Measurements from ENCODE around the gene EDC4. TPM values are rescaled to one million over a fixed set of nuclear protein-coding genes. Genes with fewer than 3 reads are reported as not detected.

The EDC4 gene
- total and polyA plus RNA-seq, 2 of the 8 experiments (the other 6 are each of a cell fraction or from before 2014, with no cell fraction given): 58.5 to 72.7 TPM

DNA sequence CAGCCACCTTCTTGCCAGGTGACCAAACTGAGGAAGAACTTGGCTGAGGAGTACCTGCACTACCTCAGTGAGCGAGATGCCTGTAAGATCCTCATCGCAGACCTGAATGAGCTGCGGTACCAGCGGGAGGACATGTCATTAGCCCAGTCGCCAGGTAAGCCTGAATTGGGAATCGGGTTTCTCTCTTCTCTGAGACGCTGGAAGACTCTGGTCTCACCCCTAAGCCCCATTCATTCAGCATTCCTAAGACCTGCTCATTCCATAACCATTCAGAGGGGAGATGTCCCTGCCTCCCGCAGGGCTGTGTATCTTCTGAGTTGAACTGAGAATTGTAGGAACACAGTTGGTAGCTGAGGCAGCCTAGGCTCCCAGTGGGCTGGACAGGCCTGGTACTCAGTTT is 47.7 kb upstream of the EDC4 start:
- H3K4me3 ChIP-seq (ENCODE audit: extremely low read depth in 1 of 4, insufficient read depth in 2 of 4, low read depth in 3 of 4, low read length in 4 of 4): no peak overlapping the region; a peak in 1 of 8 replicates
- H4K20me1 ChIP-seq (replicated peaks in 1 of 2; ENCODE audit: control insufficient read depth in 1 of 2, insufficient read depth in 2 of 2, low read length in 2 of 2): peaks cover 3 to 4% of the 10 kb centered on the region in 2 experiments
- no peak overlapping the region for H2BK15ac ChIP-seq (ENCODE audit: low read length)
- H2BK120ac ChIP-seq (replicated peaks; ENCODE audit: low read depth, low read length): no peak overlapping the region
- H3K56ac ChIP-seq (replicated peaks; ENCODE audit: insufficient read length, low read depth, low read length): no peak overlapping the region
- no peak overlapping the region for H2BK20ac ChIP-seq (ENCODE audit: low read length)
- no peak overlapping the region for H3K14ac ChIP-seq (ENCODE audit: insufficient read length)
- H3K4ac ChIP-seq (replicated peaks; ENCODE audit: insufficient read length, low read depth, low read length): no peak overlapping the region
- 0 out of 2 replicates have a peak overlapping the region, but pooled peaks have one; percentile 39 for H2AK5ac ChIP-seq (ENCODE audit: low read depth, low read length)
- peaks cover 5 to 25% (median 8%) of the 10 kb centered on the region in 4 experiments; a peak in 7 of 8 replicates for H3K36me3 ChIP-seq (ENCODE audit: control insufficient read depth in 2 of 4, insufficient read depth in 4 of 4, low read length in 3 of 4)
- H4K91ac ChIP-seq (replicated peaks; ENCODE audit: insufficient read length, low read length): no peak overlapping the region
- no peak overlapping the region for H3K4me2 ChIP-seq (ENCODE audit: insufficient read depth in 1 of 2, low read depth in 2 of 2, low read length in 2 of 2)
- DNase-seq (ENCODE audit: low read depth in 1 of 2, low spot score in 2 of 2): no peak
- no peak overlapping the region for H3K18ac ChIP-seq (ENCODE audit: extremely low read depth, low read length)
- H3K27ac ChIP-seq (ENCODE audit: low read depth, low read length): no peak overlapping the region
- no peak overlapping the region for H4K5ac ChIP-seq (ENCODE audit: insufficient read length, low read depth, low read length)
- H2BK12ac ChIP-seq (ENCODE audit: low read depth, low read length): no peak overlapping the region
- H3K27me3 ChIP-seq (replicated peaks in 1 of 4; ENCODE audit: control insufficient read depth in 3 of 4, extremely low read depth in 1 of 4, insufficient read depth in 3 of 4, low read length in 3 of 4): no peaks in the 10 kb centered on the region; a peak in 1 of 7 replicates
- H3K79me2 ChIP-seq (ENCODE audit: control insufficient read depth in 1 of 2, insufficient read depth in 2 of 2, low read length in 2 of 2): no peaks in the 10 kb centered on the region
- no peak overlapping the region for H3K9ac ChIP-seq (replicated peaks in 1 of 4; ENCODE audit: extremely low read depth in 1 of 4, low read depth in 3 of 4, low read length in 3 of 4)
- ChIA-PET CTCF (ENCODE audit: partially characterized antibody) (interaction anchor here (1.4 to 11.6 kb wide), 4 partner anchors 11 to 38 kb away, joined by 4 to 100 read pairs (median 6); partner anchors contain the start of gene NUTF2), POLR2A (ENCODE audit: partially characterized antibody) (interaction anchor here (1.7 to 3.2 kb wide), 2 partner anchors 9 to 15 kb away, joined by 7 to 15 read pairs; no protein-coding TSS in a partner anchor)
- peak overlapping the region; percentile 36; the same call in 1 of the 2 replicates for H4K8ac ChIP-seq (ENCODE audit: extremely low read depth, insufficient read depth, low read length)
- H3K9me3 ChIP-seq (ENCODE audit: insufficient read depth in 2 of 2, low read depth in 1 of 2, low read length in 1 of 2): no peaks in the 10 kb centered on the region
- H3K4me1 ChIP-seq (replicated peaks in 1 of 4; ENCODE audit: control insufficient read depth in 3 of 4, insufficient read depth in 4 of 4, low read length in 3 of 4): peaks cover 0 to 2% (median 0%) of the 10 kb centered on the region in 4 experiments; a peak in 3 of 7 replicates
- WGBS, 2 experiments (ENCODE audit: extremely low coverage in 1 of 2, insufficient coverage in 1 of 2, insufficient read length in 1 of 2, insufficient replicate concordance in 2 of 2, low coverage in 1 of 2, low lambda C conversion rate in 2 of 2, missing lambda C conversion rate in 1 of 2): 71% methylated on average over 8 of the region's 8 CpGs; no CpG with 5 or more reads in 1 of the 2 experiments
- no peak for FAIRE-seq
- H3K79me1 ChIP-seq (ENCODE audit: low read depth, low read length): no peaks in the 10 kb centered on the region; the same call in 1 of the 2 replicates
- H3K23me2 ChIP-seq (ENCODE audit: low read depth, low read length): no peaks in the 10 kb centered on the region
- no peak overlapping the region for H2AFZ ChIP-seq (ENCODE audit: low read length)
- no peak overlapping the region for H3K23ac ChIP-seq (ENCODE audit: insufficient read length)
- H2BK5ac ChIP-seq (ENCODE audit: low read depth, low read length): no peak overlapping the region; the same call in 1 of the 2 replicates
- TF ChIP-seq SUZ12 (IDR thresholded peaks at IDR 0.05; ENCODE audit: low read length): no peak
- TF ChIP-seq SP1 (IDR thresholded peaks at IDR 0.05; ENCODE audit: low read depth, low read length): no peak
- no peak for TF ChIP-seq SIN3A (conservative IDR thresholded peaks at IDR 0.05 in 1 of 2, IDR thresholded peaks at IDR 0.05 in 1 of 2; ENCODE audit: low read depth in 1 of 2, low read length in 2 of 2)
- no peak for TF ChIP-seq CTBP2 (IDR thresholded peaks at IDR 0.05; ENCODE audit: borderline replicate concordance, insufficient read depth, insufficient read length, low read length)
- no peak for TF ChIP-seq TBP (IDR thresholded peaks at IDR 0.05; ENCODE audit: low read depth, low read length)

Measured in H1 (cell line).